NCI-H2227 treated with DMSO at 0.1 percent for 48 hours (cell line): Measurements from ENCODE around the gene STON2.
A peak's percentile ranks its signal among the peaks of the same experiment; 100 is the strongest.
"Not testable (repeated sequence)": the region's sequence is repeated elsewhere in the genome, so short reads cannot be mapped to it uniquely, and the experiment has no call there.

Source experiments
- DNase-seq: peaks from one replicate; lab custom pipeline; 2025; lab: John Stamatoyannopoulos, UW

Gene STON2

GRCh38 chr14:81380009-81380408 lies 20.1 kb downstream of the STON2 start:
- not testable (repeated sequence) for DNase-seq

GRCh38 chr14:81371802-81372201 lies 28.3 kb downstream of the STON2 start:
- DNase-seq, result no peak

GRCh38 chr14:81367563-81367962 lies 32.6 kb downstream of the STON2 start:
- no peak for DNase-seq

GRCh38 chr14:81366884-81367283 lies 33.2 kb downstream of the STON2 start:
- DNase-seq, result no peak

GRCh38 chr14:81366214-81366613 lies 33.9 kb downstream of the STON2 start:
- no peak for DNase-seq

GRCh38 chr14:81363746-81364378 lies 36.3 kb downstream of the STON2 start:
- DNase-seq, result no peak

GRCh38 chr14:81353691-81354323 lies 46.3 kb downstream of the STON2 start:
- DNase-seq, result no peak

- no peak for DNase-seq
Measured at GRCh38 chr14:81352413-81352812, 47.7 kb downstream of the STON2 start.

- no peak for DNase-seq
Measured at GRCh38 chr14:81351205-81351604, 48.9 kb downstream of the STON2 start.

- no peak for DNase-seq
Measured at GRCh38 chr14:81350344-81351130, 49.6 kb downstream of the STON2 start.

GRCh38 chr14:81348061-81348460 lies 52.1 kb downstream of the STON2 start:
- no peak for DNase-seq

GRCh38 chr14:81345781-81346180 lies 54.3 kb downstream of the STON2 start:
- no peak for DNase-seq

- DNase-seq, result no peak
Measured at GRCh38 chr14:81344481-81345160, 55.5 kb downstream of the STON2 start.

GRCh38 chr14:81343701-81344100 lies 56.4 kb downstream of the STON2 start:
- DNase-seq, result no peak

GRCh38 chr14:81342850-81343580 lies 57.1 kb downstream of the STON2 start:
- no peak for DNase-seq

- no peak for DNase-seq
Measured at GRCh38 chr14:81341781-81342180, 58.3 kb downstream of the STON2 start.

GRCh38 chr14:81341370-81341769 lies 58.8 kb downstream of the STON2 start:
- peak; percentile 71 for DNase-seq

GRCh38 chr14:81340201-81340600 lies 59.9 kb downstream of the STON2 start:
- DNase-seq, result no peak

- DNase-seq, result no peak
Measured at GRCh38 chr14:81337073-81337472, 63.1 kb downstream of the STON2 start.

- no peak for DNase-seq
Measured at GRCh38 chr14:81336009-81336408, 64.1 kb downstream of the STON2 start.

GRCh38 chr14:81332725-81333124 lies 67.4 kb downstream of the STON2 start:
- no peak for DNase-seq
